MM.1S (cell line): ENCODE measurements around the gene SDHB.

Source experiments
- EZH2 ChIP-seq: fragments of 300-600 bp; sonication (generic); optimal IDR thresholded peaks from 2 replicates; pipeline ENCODE3; 2017; ENCODE audit warnings: low read depth, mild to moderate bottlenecking, antibody characterized with exemption, low read length, mixed read lengths
- TF ChIP-seq, protein P1 (sequence below): fragments of 300-600 bp; sonication (generic); IDR thresholded peaks from 2 replicates; pipeline ENCODE4 v1.5.1; 2016; ENCODE audit warnings: antibody characterized with exemption, low read length, mixed read lengths

DNA sequence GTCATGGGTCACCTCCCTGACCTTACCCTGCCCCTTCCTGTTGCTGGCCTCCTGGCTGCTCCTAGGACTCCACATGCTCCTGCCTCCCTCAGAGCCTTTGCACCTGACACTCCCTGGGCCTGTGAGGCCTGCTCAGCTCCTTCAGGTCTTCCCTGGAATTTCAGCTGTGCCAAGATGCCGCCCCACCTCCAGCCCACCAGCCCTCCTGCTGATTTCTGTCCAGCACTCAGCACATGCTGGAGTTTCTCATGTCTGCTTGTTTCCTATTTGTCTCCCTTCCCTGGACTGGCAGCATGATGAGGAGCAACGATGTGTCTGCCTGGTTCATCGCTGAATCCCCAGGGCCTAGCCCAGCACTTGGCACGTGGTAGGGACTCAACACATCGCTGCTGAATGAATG, 76.5 kb downstream of the SDHB start:
- TF ChIP-seq, protein P1, sequence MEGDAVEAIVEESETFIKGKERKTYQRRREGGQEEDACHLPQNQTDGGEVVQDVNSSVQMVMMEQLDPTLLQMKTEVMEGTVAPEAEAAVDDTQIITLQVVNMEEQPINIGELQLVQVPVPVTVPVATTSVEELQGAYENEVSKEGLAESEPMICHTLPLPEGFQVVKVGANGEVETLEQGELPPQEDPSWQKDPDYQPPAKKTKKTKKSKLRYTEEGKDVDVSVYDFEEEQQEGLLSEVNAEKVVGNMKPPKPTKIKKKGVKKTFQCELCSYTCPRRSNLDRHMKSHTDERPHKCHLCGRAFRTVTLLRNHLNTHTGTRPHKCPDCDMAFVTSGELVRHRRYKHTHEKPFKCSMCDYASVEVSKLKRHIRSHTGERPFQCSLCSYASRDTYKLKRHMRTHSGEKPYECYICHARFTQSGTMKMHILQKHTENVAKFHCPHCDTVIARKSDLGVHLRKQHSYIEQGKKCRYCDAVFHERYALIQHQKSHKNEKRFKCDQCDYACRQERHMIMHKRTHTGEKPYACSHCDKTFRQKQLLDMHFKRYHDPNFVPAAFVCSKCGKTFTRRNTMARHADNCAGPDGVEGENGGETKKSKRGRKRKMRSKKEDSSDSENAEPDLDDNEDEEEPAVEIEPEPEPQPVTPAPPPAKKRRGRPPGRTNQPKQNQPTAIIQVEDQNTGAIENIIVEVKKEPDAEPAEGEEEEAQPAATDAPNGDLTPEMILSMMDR: no peak
- TF ChIP-seq EZH2: no peak
